H9 (cell line): Measurements from ENCODE around the gene ZNF831. TPM values are rescaled to one million over a fixed set of nuclear protein-coding genes. Genes with fewer than 3 reads are reported as not detected.

Experiments
- DNase-seq: peaks from one replicate; pipeline ENCODE4 v3.0.0-alpha.2; 2017
- H2AFZ ChIP-seq: one replicate; pipeline ENCODE4 v1.6.1; 2013; ENCODE audit warnings: mild to moderate bottlenecking, low read length, control low read depth, moderate library complexity
- H2AK5ac ChIP-seq: 2 replicates; pipeline ENCODE4 v1.6.1; 2013; ENCODE audit warnings: low read length, control low read depth, mixed read lengths; ENCODE audit not compliant: insufficient read length
- H2BK120ac ChIP-seq: one replicate; pipeline ENCODE4 v1.6.1; 2013; ENCODE audit warnings: low read depth, mild to moderate bottlenecking, low read length, control low read depth, inconsistent platforms; ENCODE audit not compliant: poor library complexity, severe bottlenecking
- H2BK12ac ChIP-seq: 2 replicates; pipeline ENCODE4 v1.6.1; 2013; ENCODE audit warnings: low read length, control low read depth, mixed read lengths, low read depth; ENCODE audit not compliant: insufficient read length
- H2BK15ac ChIP-seq: 2 replicates; pipeline ENCODE4 v1.6.1; 2013; ENCODE audit warnings: low read depth, low read length, control low read depth
- H2BK20ac ChIP-seq: one replicate; pipeline ENCODE4 v1.6.1; 2013; ENCODE audit warnings: low read depth, mild to moderate bottlenecking, low read length, control low read depth, inconsistent platforms; ENCODE audit not compliant: poor library complexity, severe bottlenecking
- H2BK5ac ChIP-seq: 2 replicates; pipeline ENCODE4 v1.6.1; 2013; ENCODE audit warnings: low read length, control low read depth, mixed read lengths; ENCODE audit not compliant: insufficient read length
- H3K14ac ChIP-seq: 2 replicates; pipeline ENCODE4 v1.6.1; 2013; ENCODE audit warnings: low read length, control low read depth; ENCODE audit not compliant: insufficient read depth
- H3K18ac ChIP-seq: 2 replicates; pipeline ENCODE4 v1.6.1; 2013; ENCODE audit warnings: low read depth, mild to moderate bottlenecking, mixed read lengths, low read length, control low read depth; ENCODE audit not compliant: insufficient read length
- H3K23ac ChIP-seq: 2 replicates; pipeline ENCODE4 v1.6.1; 2013; ENCODE audit warnings: low read length, control low read depth, mixed read lengths, low read depth; ENCODE audit not compliant: insufficient read length
- H3K23me2 ChIP-seq: 2 replicates; pipeline ENCODE4 v1.6.1; 2013; ENCODE audit warnings: low read depth, mild to moderate bottlenecking, mixed read lengths, low read length, control low read depth; ENCODE audit not compliant: insufficient read length, poor library complexity, severe bottlenecking
- H3K27ac ChIP-seq: 2 replicates; pipeline ENCODE4 v1.5.1; 2013; ENCODE audit warnings: low read length, control low read depth, mixed read lengths, low read depth; ENCODE audit not compliant: insufficient read length
- H3K27me3 ChIP-seq: 2 replicates; pipeline ENCODE4 v1.6.1; 2013; ENCODE audit warnings: low read length, control low read depth, inconsistent platforms; ENCODE audit not compliant: insufficient read depth
- H3K4ac ChIP-seq: 2 replicates; pipeline ENCODE4 v1.6.1; 2013; ENCODE audit warnings: low read depth, mild to moderate bottlenecking, control low read depth, inconsistent platforms, low read length, moderate library complexity
- H3K4me1 ChIP-seq: 2 replicates; pipeline ENCODE4 v1.6.1; 2013; ENCODE audit warnings: low read length, control low read depth, inconsistent platforms; ENCODE audit not compliant: insufficient read depth
- H3K4me2 ChIP-seq: 2 replicates; pipeline ENCODE4 v1.6.1; 2013; ENCODE audit warnings: low read length, control low read depth, mixed read lengths; ENCODE audit not compliant: insufficient read length, insufficient read depth
- H3K56ac ChIP-seq: 2 replicates; pipeline ENCODE4 v1.6.1; 2013; ENCODE audit warnings: low read depth, mild to moderate bottlenecking, mixed read lengths, low read length, control low read depth; ENCODE audit not compliant: insufficient read length
- H3K79me1 ChIP-seq: 2 replicates; pipeline ENCODE4 v1.6.1; 2013; ENCODE audit warnings: low read depth, mild to moderate bottlenecking, moderate library complexity, low read length, control low read depth, inconsistent platforms; ENCODE audit not compliant: insufficient read depth, poor library complexity, severe bottlenecking
- H3K79me2 ChIP-seq: 2 replicates; pipeline ENCODE4 v1.6.1; 2013; ENCODE audit warnings: low read length, control low read depth, inconsistent platforms; ENCODE audit not compliant: insufficient read depth
- H3K9ac ChIP-seq: 2 replicates; pipeline ENCODE4 v1.6.1; 2013; ENCODE audit warnings: low read length, control low read depth, mixed read lengths; ENCODE audit not compliant: insufficient read length; ENCODE audit errors: extremely low read depth
- H3K9me3 ChIP-seq: one replicate; pipeline ENCODE4 v1.6.1; 2013; ENCODE audit warnings: low read depth, low read length, inconsistent platforms; ENCODE audit not compliant: control insufficient read depth
- H3T11ph ChIP-seq: one replicate; pipeline ENCODE4 v1.6.1; 2013; ENCODE audit warnings: mild to moderate bottlenecking, low read length, control low read depth, inconsistent platforms
- H4K20me1 ChIP-seq: one replicate; pipeline ENCODE4 v1.6.1; 2013; ENCODE audit not compliant: control insufficient read depth, insufficient read length, insufficient read depth
- H4K5ac ChIP-seq: 2 replicates; pipeline ENCODE4 v1.6.1; 2013; ENCODE audit warnings: low read depth, mild to moderate bottlenecking, mixed read lengths, low read length, control low read depth; ENCODE audit not compliant: insufficient read length
- H4K8ac ChIP-seq: replicated peaks from 2 replicates; pipeline ENCODE4 v1.6.1; 2013; ENCODE audit warnings: low read length, control low read depth, mixed read lengths, low read depth; ENCODE audit not compliant: insufficient read length
- H4K91ac ChIP-seq: 2 replicates; pipeline ENCODE4 v1.6.1; 2013; ENCODE audit warnings: low read depth, mild to moderate bottlenecking, moderate library complexity, mixed read lengths, low read length, control low read depth; ENCODE audit not compliant: insufficient read length
- H3K27ac Mint-ChIP-seq, 3 experiments: 2 replicates in 2 of 3; 3 replicates in 1 of 3; pipeline ENCODE4 v1.8.0; 2020 to 2021; ENCODE audit warnings: mixed read lengths in 3 of 3, mild to moderate bottlenecking in 1 of 3, moderate library complexity in 1 of 3
- H3K27me3 Mint-ChIP-seq: 2 replicates; pipeline ENCODE4 v1.8.0; 2021; ENCODE audit warnings: low read depth, mild to moderate bottlenecking, moderate library complexity, mixed read lengths
- H3K36me3 Mint-ChIP-seq, 3 experiments: 2 replicates in 2 of 3; 3 replicates in 1 of 3; pipeline ENCODE4 v1.8.0; 2020 to 2021; ENCODE audit warnings: low read depth in 3 of 3, mixed read lengths in 3 of 3; ENCODE audit not compliant: insufficient read depth in 1 of 3
- H3K4me1 Mint-ChIP-seq, 2 experiments: 2 replicates each; pipeline ENCODE4 v1.8.0; 2020; ENCODE audit warnings: mixed read lengths in 2 of 2
- H3K4me3 Mint-ChIP-seq, 2 experiments: 2 replicates in 1 of 2; 3 replicates in 1 of 2; pipeline ENCODE4 v1.8.0; 2020 to 2021; ENCODE audit warnings: mild to moderate bottlenecking in 2 of 2, mixed read lengths in 2 of 2, moderate library complexity in 1 of 2
- H3K9me3 Mint-ChIP-seq, 2 experiments: 2 replicates in 1 of 2; 3 replicates in 1 of 2; pipeline ENCODE4 v1.8.0; 2020; ENCODE audit warnings: mild to moderate bottlenecking in 2 of 2, mixed read lengths in 2 of 2, moderate library complexity in 1 of 2
- CTCF ChIP-seq: fragments of 200-600 bp; sonication (generic); conservative IDR thresholded peaks from 3 replicates; pipeline ENCODE4 v1.8.0; 2021; ENCODE audit warnings: antibody characterized with exemption, mild to moderate bottlenecking
- WGBS: extraction: QIAGEN DNeasy Blood & Tissue Kit; methylation state at CpG from one replicate; pipeline ENCODE4 v1.1.7; 2013; ENCODE audit warnings: missing lambda C conversion rate, low lambda C conversion rate, mixed read lengths; ENCODE audit not compliant: insufficient read length; ENCODE audit errors: extremely low coverage; 5-methylcytosine and 5-hydroxymethylcytosine counted together
- total RNA-seq: library from RNA; stranded (reverse); gene quantifications from 2 replicates; pipeline ENCODE4 v1.2.1, GENCODE V29; 2021

ZNF831 gene
- total RNA-seq, 1 experiment from 2014 or later = not detected

- Histone ChIP-seq H2BK20ac (no peak overlapping the region), H3K4me1 (no peaks in the 10 kb centered on the region), H3K4me2 (no peak overlapping the region), H3K4ac (no peak overlapping the region), H2BK120ac (no peak overlapping the region), H4K5ac (no peak overlapping the region), H3K79me2 (no peaks in the 10 kb centered on the region), H2BK12ac (no peak overlapping the region), H2BK15ac (no peak overlapping the region), H4K8ac (no peak overlapping the region), H3K18ac (no peak overlapping the region), H3K23me2 (no peaks in the 10 kb centered on the region), H3K14ac (no peak overlapping the region; the same call in 1 of the 2 replicates), H3T11ph (no peak overlapping the region), H3K79me1 (no peaks in the 10 kb centered on the region), H3K23ac (no peak overlapping the region), H3K27ac (no peak overlapping the region), H3K56ac (no peak overlapping the region), H3K9ac (no peak overlapping the region), H4K20me1 (no peaks in the 10 kb centered on the region), H3K9me3 (no peaks in the 10 kb centered on the region), H2BK5ac (no peak overlapping the region), H4K91ac (no peak overlapping the region), H2AK5ac (no peak overlapping the region), H2AFZ (no peak overlapping the region), H3K27me3 (no peaks in the 10 kb centered on the region; the same call in 1 of the 2 replicates)
- no peak for TF ChIP-seq CTCF
- H3K4me1 Mint-ChIP-seq = no peaks in the 10 kb centered on the region
- no CpG with 5 or more reads among the region's 7 CpGs for WGBS
- H3K9me3 Mint-ChIP-seq = no peaks in the 10 kb centered on the region
- H3K4me3 Mint-ChIP-seq = no peak overlapping the region
- no peak for DNase-seq
- H3K27ac Mint-ChIP-seq = no peak overlapping the region
- peaks cover 3% of the 10 kb centered on the region for H3K27me3 Mint-ChIP-seq
- no peaks in the 10 kb centered on the region for H3K36me3 Mint-ChIP-seq
Measured at GRCh38 chr20:59193325-59193724, 29.7 kb downstream of the ZNF831 start.
